ENCODE data around the gene INTS7.
A peak's percentile ranks its signal among the peaks of the same experiment; 100 is the strongest.

GRCh38 chr1:212040629-212041412 lies 5.5 kb upstream of the INTS7 start:
- TF ChIP-seq CTCF (IDR thresholded peaks at IDR 0.05 in 2 of 3, conservative IDR thresholded peaks at IDR 0.05 in 1 of 3; ENCODE audit: borderline replicate concordance in 1 of 3, insufficient read depth in 1 of 3, low read depth in 2 of 3, low read length in 2 of 3) (no peak), YY1 (IDR thresholded peaks at IDR 0.05; ENCODE audit: extremely low read depth, insufficient replicate concordance, low read depth, low read length) (no peak), SIN3A (IDR thresholded peaks at IDR 0.05; ENCODE audit: low read depth) (no peak), JUND (IDR thresholded peaks at IDR 0.05) (peak; percentile 34; the same call in 1 of the 2 replicates), ZBTB33 (IDR thresholded peaks at IDR 0.05; ENCODE audit: extremely low read depth, insufficient replicate concordance, low read length) (no peak), POLR2A (IDR thresholded peaks at IDR 0.05; ENCODE audit: borderline replicate concordance, extremely low read depth, insufficient read depth, insufficient read length) (no peak), EZH2 (IDR thresholded peaks at IDR 0.05) (no peak), EGR1 (IDR thresholded peaks at IDR 0.05; ENCODE audit: low read depth) (no peak), ZNF274 (IDR thresholded peaks at IDR 0.05; ENCODE audit: low read depth, low read length) (no peak), POLR2AphosphoS5 (IDR thresholded peaks at IDR 0.05; ENCODE audit: low read depth, low read length) (no peak), RAD21 (IDR thresholded peaks at IDR 0.05; ENCODE audit: low read depth) (no peak), ATF3 (IDR thresholded peaks at IDR 0.05) (no peak), SP1 (IDR thresholded peaks at IDR 0.05; ENCODE audit: low read depth) (no peak)
- TF ChIP-seq, protein P1, sequence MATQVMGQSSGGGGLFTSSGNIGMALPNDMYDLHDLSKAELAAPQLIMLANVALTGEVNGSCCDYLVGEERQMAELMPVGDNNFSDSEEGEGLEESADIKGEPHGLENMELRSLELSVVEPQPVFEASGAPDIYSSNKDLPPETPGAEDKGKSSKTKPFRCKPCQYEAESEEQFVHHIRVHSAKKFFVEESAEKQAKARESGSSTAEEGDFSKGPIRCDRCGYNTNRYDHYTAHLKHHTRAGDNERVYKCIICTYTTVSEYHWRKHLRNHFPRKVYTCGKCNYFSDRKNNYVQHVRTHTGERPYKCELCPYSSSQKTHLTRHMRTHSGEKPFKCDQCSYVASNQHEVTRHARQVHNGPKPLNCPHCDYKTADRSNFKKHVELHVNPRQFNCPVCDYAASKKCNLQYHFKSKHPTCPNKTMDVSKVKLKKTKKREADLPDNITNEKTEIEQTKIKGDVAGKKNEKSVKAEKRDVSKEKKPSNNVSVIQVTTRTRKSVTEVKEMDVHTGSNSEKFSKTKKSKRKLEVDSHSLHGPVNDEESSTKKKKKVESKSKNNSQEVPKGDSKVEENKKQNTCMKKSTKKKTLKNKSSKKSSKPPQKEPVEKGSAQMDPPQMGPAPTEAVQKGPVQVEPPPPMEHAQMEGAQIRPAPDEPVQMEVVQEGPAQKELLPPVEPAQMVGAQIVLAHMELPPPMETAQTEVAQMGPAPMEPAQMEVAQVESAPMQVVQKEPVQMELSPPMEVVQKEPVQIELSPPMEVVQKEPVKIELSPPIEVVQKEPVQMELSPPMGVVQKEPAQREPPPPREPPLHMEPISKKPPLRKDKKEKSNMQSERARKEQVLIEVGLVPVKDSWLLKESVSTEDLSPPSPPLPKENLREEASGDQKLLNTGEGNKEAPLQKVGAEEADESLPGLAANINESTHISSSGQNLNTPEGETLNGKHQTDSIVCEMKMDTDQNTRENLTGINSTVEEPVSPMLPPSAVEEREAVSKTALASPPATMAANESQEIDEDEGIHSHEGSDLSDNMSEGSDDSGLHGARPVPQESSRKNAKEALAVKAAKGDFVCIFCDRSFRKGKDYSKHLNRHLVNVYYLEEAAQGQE (IDR thresholded peaks at IDR 0.05; ENCODE audit: low read depth): no peak
